GM21529 (cell line): ENCODE data around the gene ZNF516.

Source experiments
- ATAC-seq: cut with Tn5 transposase; IDR thresholded peaks from one replicate; pipeline ENCODE4 v1.9.1; 2021; ENCODE audit not compliant: unreplicated experiment

The ZNF516 gene

DNA sequence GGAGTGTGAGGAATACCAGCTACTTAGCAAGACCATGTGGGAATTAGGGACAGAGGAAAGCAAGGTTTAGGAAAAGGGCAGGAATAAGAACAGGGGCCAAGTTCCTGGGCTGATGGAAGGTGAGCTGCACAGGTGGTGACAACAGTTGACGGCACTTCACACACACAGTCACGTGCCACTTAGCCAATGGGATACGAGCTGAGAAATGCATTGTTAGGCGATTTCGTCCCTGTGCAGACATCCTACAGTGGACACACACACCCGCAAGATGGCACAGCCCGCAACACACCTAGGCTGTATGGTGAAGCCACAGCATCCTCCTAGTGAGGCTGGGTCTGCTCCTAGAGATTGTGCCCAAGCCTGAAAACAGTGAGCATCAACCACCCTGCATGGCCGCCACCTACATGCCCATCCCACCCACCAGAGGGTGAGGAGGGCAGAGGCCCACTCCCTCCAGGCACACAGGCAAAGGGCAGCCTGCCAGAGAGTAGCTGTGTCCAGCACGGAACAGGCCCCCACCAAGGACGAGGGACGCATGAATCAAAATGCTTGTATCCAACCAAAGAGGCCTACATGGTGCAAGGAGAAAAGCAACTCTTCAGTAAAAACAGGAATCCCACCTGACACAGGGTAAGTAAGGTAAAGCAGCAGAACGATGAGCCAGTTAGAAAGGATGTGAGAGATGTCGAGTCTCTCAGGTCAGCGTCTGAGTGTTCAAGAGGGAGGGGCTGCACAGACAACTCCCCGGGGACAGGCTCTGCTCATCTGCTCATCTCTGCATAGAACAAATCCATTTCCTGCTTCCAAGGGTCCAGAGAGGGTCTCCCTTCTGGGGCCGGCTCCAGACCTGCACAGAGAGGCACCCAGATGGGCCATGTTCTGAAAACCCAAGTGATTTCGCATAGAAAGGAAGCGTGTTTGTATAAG lies 51.3 kb downstream of the ZNF516 start:
- ATAC-seq = no peak

DNA sequence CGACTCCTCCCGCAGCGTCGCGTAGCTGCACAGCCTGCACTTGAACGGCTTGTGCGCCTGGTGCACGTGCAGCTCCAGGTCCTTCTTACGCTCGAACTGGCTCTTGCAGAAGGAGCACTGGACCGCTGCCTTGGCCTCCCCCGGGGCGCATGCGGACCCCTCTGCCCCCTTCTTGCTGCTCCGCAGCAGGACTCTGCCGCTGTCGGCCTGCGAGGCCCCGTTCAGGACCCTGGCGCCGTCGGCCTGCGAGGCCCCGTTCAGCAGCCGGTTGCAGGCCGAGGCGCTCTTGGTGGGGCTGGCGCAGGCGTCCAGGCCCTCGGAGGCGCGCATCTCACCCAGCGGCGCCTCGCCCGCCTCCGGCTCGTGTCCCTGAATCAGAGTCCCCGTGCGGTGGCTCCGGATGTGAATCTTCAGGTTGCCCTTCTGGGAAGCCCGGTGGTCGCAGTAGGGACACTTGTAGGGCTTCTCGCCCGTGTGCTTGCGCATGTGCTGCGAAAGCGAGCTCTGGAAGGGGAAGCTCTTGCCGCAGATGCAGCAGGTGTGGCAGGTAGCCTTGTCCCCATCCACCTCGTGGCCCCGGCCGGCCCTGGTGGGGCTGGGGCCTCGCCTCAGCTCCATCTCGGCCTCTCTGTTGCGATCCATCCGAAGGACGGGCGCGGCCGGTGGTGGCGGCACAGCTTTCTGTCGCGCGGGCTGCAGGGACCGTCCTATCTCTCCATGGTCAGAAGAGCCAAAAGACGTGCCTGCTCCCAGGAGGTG lies 52.5 kb downstream of the ZNF516 start:
- no peak for ATAC-seq

DNA sequence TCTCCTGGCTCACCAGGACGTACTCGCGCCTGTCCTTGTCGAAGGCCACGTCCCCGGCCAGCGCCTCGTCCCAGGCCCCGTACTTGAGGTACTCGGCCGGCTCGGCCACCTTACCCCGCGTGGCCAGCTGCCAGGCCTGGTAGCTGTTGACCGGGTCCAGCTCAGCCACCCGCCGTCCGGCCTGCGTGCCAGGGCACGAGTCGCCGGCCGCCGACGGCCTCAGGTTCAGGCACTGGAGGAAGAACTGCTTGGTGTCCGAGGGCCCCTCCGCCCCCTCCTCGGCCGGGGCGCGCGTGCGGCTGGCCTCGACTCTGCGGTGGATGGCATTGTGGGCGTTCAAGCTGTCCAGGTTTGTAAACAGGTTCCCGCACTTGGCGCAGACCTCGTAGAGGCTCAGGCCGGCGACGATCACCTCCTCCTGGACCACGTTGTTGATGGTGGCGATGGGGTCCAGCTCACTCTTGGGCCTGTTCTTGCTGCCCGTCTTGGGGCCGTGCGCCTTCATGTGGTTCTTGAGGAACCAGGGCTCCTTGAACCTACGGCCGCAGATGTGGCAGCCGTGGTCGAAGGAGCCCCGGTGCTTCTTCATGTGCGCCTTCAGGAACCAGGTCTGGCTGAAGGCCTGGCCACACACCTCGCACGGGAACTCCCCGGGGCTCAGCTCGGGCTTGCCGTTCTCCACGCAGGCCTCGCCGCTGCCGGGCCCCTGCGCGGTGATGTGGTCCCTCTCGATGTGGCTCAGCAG lies 53.2 kb downstream of the ZNF516 start:
- no peak for ATAC-seq

DNA sequence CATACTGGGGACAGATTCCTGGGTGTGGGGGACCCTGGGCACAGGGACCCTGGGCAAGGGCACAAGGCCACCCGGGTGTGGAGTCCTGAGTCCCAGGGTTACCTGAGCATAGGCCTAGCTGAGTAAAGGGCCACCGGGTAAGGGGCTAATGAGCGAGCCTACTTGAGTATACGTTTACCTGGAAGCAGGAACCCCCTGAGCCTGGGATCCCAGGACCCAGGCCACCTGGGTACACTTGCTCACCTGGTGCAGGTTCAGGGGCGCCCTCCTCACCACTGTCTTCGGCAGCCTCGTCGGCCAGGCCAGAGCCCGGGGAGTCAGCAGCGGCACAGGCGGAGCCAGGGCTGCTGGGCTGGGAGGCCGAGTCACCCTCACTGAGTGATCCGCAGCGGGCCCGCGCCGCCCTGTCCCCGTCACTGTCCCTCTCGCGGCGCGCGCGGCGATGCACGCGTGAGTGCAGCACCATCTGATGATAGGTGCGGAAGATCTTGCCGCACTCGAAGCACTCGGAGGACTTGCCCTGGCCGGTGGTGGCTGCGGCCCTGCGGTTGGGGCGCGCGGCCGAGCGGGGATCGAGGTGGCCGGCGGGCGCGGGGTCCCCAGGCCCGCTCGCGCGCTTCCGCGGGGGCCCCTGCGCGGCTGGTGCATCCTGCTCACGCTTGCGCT lies 53.9 kb downstream of the ZNF516 start:
- no peak for ATAC-seq

DNA sequence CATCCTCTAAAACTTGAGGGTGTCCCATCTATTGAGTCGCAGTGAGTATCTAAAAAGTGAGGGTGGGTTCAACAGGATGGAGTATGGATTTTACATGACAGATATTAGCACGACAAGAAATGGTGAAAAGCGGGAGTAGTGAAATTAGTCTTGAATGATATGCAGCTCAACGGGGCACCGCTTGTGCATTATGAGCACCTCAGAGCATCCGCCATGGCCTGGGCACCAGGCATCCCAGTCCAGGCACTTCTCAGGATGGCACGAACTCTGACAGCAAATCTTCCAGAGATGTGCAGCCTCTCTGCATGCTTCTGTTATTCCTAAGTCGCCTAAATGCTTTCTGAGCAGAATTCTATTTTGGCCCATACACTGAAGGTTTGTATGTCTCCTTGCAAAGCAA lies 57.1 kb downstream of the ZNF516 start:
- no peak for ATAC-seq

DNA sequence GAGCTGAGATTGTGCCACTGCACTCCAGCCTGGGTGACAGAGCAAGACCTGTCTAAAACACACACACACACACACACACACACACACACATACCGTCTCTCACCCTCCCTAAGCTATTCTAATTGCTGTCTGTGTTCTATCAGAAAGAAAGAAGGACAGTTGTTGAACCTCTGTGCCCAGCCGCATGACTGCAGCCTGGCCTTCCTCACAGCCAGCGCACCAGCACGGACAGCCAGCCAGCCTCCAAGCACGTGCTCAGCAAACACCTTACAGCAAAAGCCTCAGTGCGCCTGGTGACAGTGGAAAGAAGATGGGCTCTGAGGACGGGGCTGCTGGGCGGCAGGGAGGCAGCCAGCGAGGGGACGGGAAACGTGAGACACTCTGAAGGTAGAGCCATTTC lies 58.0 kb downstream of the ZNF516 start:
- ATAC-seq = no peak

DNA sequence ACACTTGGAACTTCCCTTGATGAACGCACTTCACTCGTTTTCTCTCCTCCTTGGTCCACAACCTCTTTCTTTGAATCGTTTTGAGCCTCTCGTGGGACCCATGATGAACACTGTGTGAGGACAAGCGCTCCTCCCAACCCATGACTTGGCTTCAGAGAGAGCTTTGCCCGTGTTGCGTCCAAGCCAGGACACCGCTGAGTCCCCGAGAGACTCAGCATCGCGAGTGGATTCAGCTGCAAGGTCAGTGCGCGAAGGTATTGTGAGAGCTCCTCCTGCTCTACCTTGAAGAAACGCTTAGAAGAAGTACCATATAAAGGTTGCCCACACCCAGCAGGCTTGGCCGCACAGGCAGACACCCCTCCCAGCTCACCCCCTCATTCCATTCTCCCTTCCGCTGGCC lies 58.7 kb downstream of the ZNF516 start:
- no peak for ATAC-seq

DNA sequence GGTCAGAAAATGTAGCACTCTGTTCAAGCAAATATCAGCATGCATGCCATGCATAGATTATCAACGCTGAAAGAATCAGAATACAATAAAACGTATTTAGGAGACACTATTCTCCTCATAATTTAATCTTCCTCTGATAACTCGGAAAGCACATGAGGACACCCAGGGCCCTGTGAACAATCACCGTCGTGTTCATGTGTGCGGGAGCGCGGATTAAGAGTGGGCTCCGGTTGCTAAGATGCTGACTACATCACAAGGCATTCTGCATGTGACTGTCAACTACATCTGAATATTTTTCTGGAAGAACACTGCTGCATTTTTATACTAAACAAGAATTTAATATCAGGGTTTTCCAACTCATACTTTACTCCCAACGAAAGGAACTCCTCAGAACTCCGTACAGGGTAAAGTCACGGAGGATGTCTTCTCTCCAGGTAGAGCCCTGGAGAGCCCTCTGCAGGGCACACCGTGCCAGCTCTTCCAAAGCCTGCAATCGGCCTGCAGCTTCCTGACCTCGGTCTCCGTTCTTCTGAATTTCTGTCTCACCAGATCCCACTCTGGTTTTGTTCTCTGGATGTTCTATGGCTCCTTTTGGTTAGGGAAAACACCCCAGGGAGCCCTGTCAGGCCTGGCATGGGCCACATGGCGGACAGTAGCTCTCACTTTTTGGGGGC lies 59.6 kb downstream of the ZNF516 start:
- no peak for ATAC-seq

DNA sequence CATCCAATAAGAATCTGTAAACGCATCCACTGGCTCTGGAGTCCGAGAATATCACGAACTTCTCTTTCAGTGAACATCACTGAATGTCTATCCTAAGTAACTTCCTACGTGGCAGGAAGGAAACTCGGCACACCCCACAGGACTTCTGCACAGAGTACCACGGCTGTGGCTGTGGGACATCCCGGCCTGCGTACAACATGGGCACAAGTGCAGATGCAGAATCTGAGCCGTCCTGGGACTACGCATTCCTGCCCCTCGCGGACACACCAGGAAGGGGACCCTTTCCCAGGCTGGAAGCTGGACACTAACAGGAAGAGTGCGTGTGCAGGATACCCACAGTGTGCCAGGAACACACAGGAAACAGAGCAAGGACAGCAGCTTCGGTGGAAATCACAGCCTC lies 60.6 kb downstream of the ZNF516 start:
- no peak for ATAC-seq

DNA sequence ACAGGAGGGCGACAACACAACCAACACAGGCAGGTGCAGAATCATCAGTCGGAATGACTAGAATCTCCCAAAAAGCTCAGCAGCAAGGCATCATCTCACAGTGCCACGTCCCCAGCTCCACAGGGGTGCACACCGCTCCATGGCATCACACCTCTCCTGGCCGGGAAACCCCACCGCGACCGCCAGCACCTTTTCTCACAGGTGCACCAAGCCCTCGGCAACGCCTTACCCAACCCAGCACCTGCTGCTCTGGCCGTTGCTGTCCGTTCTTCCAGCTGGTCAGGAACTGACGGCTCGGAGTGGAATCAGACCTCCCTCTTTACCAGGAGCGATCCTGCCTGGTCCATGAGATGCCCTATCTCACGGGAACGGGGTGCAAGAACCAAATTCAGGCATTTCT lies 61.3 kb downstream of the ZNF516 start:
- ATAC-seq = no peak

DNA sequence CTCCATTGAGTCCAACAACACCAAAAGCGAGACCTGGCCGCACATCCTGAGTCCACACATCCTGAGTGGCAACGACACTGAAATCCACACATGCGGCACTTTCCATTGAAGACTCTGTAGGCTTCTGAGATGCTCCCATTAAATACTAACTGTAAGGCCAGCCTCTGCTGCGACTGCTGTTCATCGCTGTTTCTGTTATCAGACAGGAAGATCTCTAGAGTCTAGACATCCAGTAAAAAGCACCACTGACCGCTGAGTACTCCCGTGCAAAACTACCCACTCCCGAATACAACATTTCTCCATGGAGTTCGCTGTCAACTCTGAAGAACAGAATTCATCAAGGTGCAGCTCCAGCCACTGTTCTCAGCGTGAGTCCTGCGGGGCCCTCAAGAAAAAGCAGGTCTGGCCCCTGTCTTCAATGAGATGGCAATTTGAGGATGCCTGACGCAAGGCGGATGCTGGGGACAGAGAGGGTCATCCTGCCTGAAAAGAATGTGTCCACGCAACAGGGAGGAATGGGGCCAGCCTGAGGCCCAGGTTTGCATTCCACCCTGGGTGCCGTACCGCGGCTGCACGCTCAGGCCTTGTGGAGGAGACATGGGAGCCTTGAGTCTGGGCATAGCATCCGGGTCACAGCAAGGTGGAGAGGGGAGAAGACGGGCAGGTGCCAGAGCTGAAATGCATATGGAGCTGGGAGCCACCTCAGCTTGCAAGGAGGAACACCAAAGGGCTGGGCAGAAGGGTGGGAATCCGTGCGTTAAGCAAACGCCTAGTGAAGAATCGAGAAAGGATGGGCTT lies 61.9 kb downstream of the ZNF516 start:
- ATAC-seq = no peak

DNA sequence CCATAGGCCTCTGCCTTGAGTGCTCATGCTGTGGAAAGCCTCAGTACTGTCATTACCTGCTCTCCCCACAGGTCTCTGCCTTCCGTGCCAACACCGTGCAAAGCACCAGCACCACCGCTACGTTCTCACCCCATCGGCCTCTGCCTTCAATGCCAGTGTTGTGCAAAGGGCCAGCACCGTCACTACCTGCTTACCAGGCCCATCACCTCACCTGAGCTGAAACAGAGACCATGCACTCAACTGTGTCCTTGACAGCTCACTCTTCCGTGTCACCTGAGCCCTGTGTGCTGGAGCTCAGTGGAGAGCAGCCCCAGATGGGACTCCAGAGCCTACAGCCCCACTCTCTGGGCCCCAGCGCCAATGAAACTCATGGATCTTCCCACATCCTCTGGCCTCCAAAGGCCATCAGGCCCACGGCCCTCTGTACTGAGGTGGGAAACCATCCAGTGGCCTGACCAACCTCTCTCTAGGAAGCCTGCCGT lies 62.7 kb downstream of the ZNF516 start:
- ATAC-seq = no peak

DNA sequence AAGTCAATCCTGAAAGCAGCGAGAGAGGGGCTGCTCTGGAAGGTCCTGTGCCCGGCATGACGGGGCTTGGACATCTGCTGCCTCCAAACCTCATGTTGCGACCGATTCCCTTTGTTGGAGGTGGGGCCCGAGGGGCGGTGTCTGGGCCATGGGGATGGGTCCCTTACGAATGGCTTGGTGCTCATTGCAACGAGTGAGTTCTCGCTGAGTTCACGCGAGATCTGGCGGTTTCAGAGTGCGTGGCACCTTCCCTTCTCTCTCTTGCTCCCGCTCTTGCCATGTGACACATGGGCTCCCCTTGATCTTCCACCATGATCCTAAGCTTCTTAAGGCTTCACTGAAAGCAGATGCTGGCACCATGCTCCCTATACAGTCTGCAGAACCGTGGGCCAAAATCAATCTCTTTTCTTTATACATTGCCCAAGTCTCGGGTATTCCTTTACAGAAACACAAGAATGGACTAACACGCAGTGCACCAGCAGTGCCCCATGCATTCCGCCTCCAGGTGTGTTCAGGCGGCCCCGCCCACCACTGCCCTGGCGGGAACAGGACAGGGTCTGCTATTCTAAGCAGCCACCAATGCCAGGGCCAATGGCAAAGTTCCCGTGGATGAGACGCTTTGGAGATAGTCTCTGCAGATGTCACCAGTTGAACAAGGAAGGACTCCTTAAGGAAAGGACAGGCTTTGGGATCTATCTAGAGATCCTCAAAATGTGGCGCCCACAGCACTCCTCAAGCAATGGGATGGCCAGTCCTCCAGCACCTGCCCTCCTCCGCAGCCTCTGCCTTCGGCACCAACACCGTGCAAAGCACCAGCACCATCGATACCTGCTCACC lies 63.4 kb downstream of the ZNF516 start:
- ATAC-seq = no peak

DNA sequence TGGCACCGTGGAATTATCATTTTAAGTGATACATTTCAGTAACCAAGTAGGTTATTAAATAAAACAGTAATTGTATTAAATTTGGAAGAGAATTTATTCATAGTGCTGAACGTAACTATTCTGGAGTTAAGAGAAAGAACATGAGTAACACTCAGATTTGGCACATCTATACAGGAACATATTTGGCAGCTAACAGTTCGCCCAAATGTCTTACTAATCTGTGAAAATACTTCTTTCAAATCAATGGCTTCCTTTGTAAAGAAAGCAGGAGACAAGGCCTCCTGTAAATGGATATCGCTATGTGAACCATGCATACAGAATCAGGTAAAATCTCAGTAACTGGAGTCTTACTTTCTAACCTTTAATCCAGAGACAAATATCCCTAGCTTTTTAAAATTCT lies 64.4 kb downstream of the ZNF516 start:
- ATAC-seq = no peak

DNA sequence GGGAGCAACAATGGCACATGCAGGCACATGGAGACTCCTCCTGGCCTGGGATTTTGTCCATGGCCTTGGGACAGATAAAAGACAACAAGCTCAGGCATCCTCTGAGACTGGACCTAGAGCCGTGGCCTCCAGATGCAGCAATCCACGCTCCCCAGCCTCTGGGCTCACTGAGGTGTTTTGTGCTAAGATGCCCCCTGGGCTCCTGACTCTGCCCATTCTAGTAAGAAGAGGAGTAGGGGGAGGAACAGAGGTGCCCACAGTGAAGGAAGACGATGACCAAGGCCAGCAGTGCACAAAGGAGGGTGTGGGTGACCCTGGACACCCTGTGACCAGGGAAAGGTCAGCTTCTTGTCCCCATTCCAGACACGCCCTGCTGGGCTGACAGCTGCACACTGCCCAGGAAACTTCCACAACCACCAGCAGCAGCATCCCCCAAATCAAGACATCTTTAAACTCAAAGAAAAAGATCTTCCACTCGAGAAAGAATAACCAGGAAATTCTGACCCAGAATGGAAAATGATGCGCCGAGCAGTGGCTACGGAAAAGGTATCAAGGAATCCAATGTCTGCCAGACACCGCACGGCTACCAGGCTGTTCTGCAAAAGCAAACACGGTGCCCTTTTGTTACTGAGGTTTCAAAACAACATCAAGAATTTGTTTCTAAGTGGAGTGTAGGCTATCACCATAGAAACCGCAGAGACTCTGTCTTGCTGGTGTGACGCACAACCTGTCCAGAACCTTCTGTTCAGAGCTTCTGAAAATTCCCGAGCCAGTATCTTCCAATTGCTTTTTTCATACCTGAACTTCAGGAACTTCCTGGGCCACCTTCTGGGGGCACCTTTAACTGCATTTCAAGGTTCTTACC lies 65.5 kb downstream of the ZNF516 start:
- no peak for ATAC-seq

DNA sequence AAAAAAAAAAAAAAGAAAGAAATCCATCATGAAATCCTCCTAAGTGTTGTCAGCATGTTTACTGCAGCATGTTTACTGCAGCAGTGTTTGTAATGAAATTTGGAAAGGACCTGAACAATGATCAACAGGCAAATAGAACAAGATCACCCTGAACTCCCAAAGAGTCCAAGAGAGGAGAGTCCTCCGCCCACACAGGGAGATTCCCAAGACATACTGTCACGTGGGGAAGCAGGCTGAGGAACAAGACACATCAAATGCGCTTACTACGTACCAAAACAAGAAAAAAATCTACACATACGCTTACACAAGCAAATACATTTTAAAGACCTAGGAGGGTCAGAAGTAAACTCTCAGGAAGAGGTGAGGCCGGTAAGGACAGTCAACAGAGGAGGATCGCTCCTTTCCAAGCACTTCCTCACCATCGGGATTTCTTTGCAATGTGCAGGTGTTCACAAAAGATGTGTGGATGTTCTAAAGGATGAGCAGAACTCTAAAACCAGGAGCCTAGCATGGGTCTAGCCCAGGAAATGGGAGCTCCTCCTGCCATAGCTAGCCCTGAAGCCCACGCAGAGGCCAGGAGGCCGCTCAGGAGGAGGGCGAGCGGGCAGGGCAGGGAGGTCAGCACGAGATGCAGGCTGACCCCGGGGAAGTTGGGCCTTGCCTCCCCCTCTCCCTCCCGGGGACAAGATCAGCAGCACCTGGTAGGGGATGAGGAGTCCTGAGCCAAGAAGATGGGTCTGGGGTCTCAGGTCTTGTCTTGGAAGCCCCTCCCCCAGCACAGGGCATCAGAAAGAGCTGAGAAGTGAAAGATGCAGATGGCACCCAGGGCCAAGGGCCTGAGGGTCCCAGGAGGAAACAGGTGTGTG lies 66.4 kb downstream of the ZNF516 start:
- no peak for ATAC-seq
